Femur (tissue), 1 donor: ENCODE results near the gene PALLD.

Source experiments
- DNase-seq: peaks from one replicate; pipeline ENCODE4 v3.0.0-alpha.2; 2017

The PALLD gene

GRCh38 chr4:168562041-168562571, 65.3 kb downstream of the PALLD start:
- DNase-seq: no peak

DNA sequence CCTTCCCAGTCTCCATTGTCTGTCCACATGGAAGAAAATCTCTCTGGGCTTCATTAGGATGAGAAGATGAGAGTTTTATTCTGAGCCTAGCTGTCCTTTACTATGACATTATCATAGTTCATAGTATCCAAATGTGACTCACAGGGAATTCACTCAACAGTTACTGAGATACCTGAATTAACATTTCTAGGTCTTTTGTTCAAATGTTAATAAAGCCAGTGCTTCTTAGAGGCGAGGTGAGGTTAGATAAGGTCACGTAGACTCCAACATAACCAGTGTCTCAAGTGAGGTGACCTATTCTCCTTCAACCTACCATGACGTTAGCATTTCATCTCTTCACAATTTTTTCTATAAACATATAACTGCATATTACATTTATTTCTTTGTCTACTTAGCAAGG, 67.2 kb downstream of the PALLD start:
- no peak for DNase-seq

DNA sequence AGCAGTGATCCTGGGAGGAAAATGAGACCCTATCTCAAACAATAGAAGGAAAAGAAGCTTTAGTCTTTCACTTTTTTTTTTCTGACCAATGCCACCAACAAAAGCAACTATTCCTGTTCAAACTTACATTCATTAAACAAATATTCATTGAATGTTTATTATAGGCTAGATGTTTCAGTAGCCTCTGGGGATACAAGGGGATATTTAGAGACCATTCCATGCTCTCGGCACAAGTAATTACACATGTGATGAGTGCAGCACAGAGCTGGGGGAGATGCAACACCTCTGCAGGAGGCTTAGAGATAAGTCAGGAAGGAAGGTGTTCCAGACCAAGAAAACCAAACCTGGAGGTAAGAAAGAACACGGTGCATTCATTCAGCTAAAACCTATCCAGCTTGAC, 68.3 kb downstream of the PALLD start:
- no peak for DNase-seq

GRCh38 chr4:168566726-168567125, 69.9 kb downstream of the PALLD start:
- no peak for DNase-seq

GRCh38 chr4:168569066-168569930, 72.4 kb downstream of the PALLD start:
- peak; percentile 63 for DNase-seq

- no peak for DNase-seq
Observed at GRCh38 chr4:168569931-168570276, 73.1 kb downstream of the PALLD start.

DNA sequence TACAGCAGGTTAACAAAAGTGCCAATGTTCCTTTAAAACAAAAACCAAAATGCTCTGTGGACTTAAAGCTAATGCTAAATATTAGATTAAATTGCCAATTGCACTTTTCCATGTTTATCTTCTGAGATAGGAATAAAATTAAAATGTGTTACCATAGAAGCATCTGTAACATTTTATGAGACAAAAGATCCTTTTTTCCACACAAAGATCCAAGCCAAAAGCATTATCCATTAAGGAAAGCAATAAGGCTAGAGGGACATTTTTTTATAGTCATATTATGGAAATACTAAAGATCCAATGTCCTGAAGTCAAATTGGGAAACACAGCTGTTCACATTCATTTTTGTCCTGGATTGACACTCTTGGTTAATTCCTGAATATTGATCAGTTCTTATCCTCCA, 73.6 kb downstream of the PALLD start:
- no peak for DNase-seq

DNA sequence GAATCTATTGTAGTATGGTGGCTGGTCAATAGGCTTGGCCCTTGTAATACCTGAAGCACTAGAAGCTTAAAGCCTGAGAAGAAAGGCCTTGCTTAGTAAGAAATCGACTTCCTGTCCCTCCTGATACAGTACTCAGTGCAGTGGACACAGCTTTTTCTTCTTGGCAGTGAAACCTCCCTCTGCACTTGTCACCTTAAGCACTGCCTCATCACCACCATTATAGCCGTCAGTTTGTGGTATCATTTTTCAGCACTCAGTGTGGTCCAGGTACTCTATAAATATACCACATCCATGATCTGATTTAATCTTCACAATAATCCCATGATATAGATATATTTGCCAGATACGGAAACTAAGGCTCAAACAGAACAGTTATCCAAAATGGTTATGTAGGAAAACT, 75.2 kb downstream of the PALLD start:
- DNase-seq: no peak

DNA sequence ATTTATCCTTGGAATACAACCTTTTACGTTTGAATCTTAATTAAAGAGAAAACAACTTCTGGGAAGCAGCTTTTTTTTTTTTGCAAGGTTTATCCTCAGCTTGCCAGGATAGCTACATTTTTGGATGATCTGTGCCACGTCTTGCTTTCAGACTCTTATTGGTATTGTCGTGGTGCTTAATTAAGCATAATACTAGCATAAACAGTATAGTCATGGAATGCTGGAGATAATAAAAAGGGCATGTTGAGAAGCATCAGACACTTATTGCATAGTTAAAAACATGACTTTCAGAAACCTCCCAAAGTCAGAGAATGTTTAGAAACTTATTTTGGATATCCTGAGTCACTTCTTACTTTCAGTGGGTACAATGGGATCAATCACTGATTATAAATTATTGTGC, 77.0 kb downstream of the PALLD start:
- no peak for DNase-seq

GRCh38 chr4:168574581-168575295, 77.9 kb downstream of the PALLD start:
- no peak for DNase-seq

- no peak for DNase-seq
Observed at GRCh38 chr4:168575473-168575872, 78.6 kb downstream of the PALLD start.

- DNase-seq: no peak
Observed at GRCh38 chr4:168577624-168578023, 80.8 kb downstream of the PALLD start.

GRCh38 chr4:168580228-168580627, 83.4 kb downstream of the PALLD start:
- DNase-seq: no peak

DNA sequence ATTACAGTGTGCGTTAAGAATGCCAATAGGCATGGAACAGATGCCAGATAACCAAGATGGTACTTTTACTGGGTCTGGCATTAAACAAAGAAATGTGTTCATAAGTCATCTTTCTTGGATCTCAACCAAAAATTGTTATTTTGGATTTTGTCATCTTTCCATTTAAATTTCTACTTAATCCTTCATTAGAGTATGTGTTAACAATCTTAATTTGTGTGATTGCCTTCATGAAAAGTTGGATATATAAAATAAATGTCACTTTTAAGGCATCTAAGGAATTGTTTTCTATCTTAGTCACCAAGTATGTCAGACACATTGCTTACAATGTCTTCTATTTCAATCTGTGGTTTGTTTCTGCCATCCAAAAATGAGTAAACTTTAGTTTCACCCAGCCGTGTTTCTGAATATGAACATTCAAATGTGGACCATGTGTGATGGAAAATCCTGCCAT, 87.5 kb downstream of the PALLD start:
- no peak for DNase-seq

GRCh38 chr4:168585168-168586091, 88.6 kb downstream of the PALLD start:
- DNase-seq: peak; percentile 89

- DNase-seq: no peak
Observed at GRCh38 chr4:168586926-168587325, 90.1 kb downstream of the PALLD start.

DNA sequence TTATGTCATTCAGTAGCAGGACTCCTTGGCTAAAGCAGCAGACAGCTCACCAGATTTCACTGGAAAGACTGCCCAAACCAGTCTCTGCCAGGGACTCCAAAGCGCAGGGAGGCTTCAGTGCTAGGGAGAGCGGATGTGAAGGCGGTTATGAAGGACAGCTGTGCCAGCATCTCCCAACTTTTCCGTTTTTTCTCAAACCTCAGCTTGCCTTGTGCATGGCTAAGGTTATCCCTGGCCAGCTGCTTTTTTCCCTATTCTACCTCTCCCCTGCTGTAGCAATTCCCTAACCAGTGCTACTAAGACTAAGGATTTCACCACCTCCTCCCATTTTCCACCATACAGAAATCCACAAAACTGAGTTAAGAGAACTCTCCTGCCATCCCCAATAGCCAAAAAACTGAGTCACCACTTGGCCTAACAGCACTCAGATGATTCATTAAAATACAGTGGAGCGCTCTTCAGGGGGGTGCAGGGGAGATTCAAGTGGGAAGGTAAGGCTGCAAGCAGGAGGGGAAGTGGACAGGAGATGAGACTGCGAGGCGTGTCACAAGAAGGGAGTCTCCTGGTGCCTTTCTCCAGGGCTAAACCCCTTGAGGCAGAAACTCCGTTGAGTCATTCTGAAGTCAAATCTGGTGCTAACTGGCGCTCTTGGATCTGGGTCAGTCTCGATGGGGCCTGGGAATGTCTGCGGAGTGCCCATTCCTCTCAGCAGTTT, 90.7 kb downstream of the PALLD start:
- DNase-seq: peak; percentile 80

GRCh38 chr4:168588916-168589531, 92.2 kb downstream of the PALLD start:
- DNase-seq: peak; percentile 58

DNA sequence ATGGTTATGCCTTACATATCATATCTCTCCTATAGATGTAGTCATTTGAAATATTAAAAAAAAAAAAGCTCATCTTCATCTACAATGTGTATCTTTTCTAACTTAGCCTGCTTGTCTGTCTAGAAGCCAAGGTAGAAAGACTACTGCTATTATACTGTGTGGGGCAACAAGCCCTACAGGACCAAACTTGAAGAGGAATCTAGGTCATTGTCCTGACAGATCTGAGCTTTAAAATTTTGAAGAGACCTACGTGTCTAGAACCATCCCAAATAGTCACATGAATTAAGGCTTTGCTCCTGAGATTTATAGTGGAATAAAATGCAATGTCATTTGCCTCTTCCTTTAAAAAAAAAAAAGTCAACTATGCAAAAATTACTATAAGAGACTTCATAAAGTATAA, 95.8 kb downstream of the PALLD start:
- no peak for DNase-seq

DNA sequence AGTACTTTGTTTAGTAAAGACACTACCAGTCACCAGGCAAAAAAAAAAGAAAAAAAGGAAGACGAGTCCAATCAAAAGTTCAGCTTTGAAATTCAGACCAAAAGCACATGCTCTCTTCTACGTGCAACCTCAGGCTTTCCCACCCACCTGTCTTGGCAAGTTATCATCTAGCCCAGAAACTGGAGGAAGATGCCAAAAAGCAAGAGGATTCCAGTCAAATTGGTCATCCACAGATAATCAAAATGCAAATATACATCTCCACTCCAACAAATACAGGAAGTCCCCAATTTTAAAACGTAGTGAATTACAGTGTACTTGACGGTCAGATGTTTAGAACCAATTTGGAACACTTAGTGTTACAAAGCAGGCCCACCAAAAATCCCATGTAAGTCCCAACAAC, 96.5 kb downstream of the PALLD start:
- no peak for DNase-seq

DNA sequence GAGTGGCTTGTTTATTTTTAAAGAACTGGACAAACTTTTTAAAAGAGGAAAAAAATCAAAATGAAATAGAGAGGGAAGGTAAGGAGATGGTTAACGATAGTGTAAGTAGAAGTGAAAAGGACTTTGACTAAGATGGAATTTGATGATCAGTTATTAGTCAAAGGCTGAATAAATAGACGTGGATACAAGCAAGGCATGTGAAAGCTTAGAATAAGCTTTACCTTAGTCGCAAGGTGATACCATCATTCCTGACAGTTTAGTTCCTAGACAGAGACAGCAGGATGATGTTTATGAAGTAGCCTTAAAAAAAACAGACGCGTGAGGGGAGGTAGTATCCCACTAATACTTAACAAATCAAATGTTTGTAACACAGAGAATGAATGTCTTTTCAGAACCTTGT, 97.3 kb downstream of the PALLD start:
- no peak for DNase-seq

DNA sequence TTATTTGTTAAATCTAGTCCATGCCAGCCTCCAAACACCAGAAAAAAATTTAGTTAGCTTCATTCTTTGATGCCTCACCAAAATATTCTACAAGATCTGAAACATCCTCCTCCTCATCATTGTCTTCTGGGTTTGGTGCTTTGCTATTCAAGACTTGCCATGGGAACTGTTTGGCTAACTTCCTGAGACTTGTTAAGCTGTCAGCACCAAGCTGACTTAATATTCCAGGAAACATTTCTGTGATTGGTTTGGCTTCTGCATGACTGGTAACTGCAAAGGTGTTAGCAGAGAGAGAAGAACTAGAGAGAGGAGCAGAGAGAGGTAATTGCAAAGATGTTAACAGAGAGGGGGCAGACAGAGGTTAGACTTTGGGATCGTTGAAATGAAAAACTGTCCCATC, 101.3 kb downstream of the PALLD start:
- no peak for DNase-seq
